HG03558 (cell line): Measurements from ENCODE around the gene KRTAP4-7.
"Not testable (repeated sequence)": the region's sequence is repeated elsewhere in the genome, so short reads cannot be mapped to it uniquely, and the experiment has no call there.

Experiments
- ATAC-seq: cut with Tn5 transposase; IDR thresholded peaks from one replicate; pipeline ENCODE4 v1.9.1; 2021; ENCODE audit warnings: moderate number of reproducible peaks; ENCODE audit not compliant: unreplicated experiment; ENCODE audit errors: extremely low read depth

KRTAP4-7 gene

DNA sequence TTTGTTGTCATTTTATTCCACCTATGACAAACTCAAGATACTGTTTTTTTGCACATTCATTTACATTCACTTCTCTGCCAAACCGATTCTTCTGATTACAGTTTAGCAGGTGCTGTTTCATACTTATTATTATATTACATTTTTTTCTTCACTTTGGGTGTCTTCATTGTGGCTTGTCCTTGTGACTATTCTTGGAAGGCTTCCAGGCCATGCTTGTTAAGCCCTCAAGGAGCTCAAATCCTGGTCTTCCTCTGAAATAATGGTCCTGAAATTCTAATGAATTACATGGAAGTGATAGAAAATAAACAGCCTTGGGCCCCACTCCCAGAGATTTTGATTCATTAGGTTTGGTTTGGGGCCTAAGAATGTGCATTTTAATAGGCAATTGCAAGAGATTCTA is 19.6 kb upstream of the KRTAP4-7 start:
- no peak for ATAC-seq

GRCh38 chr17:41065016-41065689 is 18.8 kb upstream of the KRTAP4-7 start:
- ATAC-seq: not testable (repeated sequence)

- no peak for ATAC-seq
Observed at GRCh38 chr17:41065829-41066624, 17.9 kb upstream of the KRTAP4-7 start, which contains the start of gene KRTAP2-4. KRTAP2-4 (minus strand) TSS chr17:41065879; CDS start chr17:41065845, 34 bp downstream.

DNA sequence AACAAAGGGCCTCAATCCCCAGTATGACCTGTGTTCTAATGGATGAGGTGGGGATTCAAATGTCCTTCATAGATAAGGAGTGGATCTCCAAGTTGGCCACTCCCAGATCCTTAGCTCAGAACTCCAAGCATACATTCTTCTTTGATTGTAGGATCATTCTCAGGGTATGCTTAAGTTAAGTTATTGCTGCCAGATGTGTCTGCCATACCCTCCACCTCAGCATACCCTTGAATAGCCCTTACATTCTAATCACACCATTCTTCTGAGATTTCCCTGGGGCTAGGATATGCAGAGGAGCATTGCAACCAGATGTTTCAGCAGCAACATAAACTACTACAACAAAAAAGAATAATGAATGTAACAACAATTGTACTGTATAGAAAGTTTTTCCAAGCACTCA is 16.7 kb upstream of the KRTAP4-7 start:
- no peak for ATAC-seq

DNA sequence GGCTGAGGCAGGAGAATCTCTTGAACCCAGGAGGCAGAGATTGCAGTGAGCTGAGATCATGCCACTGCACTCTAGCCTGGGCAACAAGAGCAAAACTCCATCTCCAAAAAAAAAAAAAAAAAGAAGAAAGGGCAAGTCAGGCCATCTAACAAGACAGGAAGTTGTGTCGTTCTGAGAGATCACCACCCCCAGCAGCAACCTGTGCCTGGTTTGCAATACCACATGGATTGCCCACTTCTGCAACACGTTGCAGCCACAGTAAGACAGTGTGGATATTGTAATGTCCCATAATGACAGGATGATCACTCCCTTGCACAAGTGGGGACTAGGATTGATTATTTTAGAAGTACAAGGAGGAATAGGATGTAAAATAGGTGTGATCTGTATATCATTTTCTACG is 14.9 kb upstream of the KRTAP4-7 start:
- ATAC-seq: no peak

GRCh38 chr17:41071606-41072360 is 12.2 kb upstream of the KRTAP4-7 start:
- ATAC-seq: no peak

DNA sequence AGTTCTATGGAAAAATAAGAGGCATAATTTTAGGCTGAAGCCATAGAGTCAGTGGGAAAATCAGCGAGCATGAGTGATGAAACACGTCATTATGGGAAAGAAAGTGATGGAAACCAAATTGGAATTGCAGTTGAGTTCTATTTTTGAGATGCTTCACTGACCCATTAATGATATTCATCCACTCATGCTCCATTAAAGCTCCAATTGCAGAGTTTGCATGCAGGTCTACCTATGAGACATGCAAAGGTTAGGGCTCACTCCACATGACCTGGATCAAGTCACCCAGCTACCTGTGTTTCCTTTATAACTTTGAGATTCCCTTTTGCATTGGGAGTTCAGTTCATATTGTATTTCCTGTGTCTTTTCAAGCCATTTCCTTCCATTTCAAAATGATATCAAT is 10.3 kb upstream of the KRTAP4-7 start:
- no peak for ATAC-seq

DNA sequence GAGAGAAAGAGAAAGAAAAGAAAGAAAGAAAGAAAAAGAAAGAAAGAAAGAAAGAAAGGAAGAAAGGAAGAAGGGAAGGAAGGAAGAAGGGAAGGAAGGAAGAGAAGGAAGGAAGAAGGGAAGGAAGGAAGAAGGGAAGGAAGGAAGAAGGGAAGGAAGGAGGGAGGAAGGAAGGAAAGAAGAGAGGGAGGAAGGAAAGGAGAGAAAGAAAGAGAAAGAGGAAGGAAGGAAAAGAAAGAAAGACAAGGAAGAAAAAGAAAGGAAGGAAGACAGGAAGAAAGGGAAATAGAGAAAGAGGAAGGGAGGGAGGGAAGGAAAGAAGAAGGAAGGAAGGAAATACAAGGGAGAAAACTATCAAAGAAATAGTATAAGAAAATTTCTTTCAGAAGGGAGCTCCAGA is 7.2 kb upstream of the KRTAP4-7 start:
- ATAC-seq: no peak

GRCh38 chr17:41082626-41083025 is 1.3 kb upstream of the KRTAP4-7 start:
- ATAC-seq: no peak

DNA sequence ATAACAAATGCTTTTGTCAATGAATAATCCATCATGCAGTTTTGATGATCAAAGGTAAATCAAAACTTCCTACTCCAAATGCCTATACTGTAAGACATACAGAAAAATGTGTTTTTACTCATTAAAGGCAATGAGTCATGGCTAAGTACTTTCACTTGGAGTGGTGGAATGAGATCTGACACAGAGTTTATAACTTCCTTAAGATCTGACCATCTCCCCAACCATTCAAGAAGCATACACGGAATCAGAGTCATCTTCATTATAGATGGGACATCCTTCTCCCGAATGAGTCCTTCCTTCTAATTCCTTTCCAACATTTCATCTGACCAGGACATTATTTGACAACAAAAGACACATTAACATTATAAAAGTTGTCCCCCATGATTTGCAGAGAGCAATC is 523 bp upstream of the KRTAP4-7 start:
- not testable (repeated sequence) for ATAC-seq

DNA sequence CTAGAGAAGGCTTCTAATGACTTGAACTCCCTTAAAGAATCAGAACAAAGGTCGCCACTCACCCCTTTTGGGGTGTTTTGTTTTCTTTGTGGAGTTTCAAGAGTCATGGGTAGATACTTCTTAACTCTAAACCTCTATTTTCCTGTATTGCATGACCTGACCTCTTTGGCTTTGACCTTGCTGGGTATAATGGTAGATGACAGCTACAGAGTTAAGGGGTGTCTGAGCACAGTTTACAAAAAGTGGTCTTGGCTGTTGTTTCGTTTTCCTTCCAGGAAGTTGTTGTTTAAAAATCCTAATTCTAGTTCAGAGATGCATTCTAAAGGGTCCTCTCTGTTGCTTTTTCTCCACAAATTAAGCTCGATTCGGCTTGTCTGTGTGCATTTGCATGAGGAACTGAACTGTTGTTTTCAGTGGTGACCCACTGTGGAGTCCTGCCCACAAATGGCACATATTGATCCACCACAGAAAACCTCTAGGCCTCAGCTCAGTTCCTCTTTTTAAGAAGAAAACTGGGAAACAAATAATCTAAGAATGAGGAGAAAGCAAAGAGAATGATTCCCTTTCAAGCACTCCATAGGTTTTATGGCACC is 4.9 kb downstream of the KRTAP4-7 start:
- not testable (repeated sequence) for ATAC-seq

GRCh38 chr17:41096055-41096454 is 12.1 kb downstream of the KRTAP4-7 start:
- no peak for ATAC-seq

GRCh38 chr17:41098042-41098441 is 14.1 kb downstream of the KRTAP4-7 start, which contains the start of gene KRTAP4-8:
KRTAP4-8 (minus strand) TSS chr17:41098142; CDS start chr17:41098084, 58 bp downstream.
- ATAC-seq: no peak

DNA sequence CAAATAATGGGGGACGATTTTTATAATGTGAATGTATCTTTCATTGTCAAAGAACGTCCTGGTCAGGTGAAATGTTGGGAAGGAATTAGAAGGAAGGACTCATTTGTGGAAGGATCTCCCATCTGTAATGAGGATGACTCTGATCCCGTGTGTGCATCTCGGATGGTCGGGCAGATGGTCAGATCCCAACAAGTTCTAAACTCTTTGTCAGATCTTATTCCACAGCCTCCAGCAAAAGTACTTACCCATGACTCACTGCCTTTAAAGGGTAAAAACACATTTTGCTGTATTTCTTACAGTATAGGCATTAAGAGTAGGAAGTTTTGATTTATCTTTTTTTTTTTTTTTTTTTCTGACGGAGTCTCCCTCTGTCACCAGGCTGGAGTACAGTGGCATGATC is 14.5 kb downstream of the KRTAP4-7 start:
- ATAC-seq: no peak

- not testable (repeated sequence) for ATAC-seq
Observed at GRCh38 chr17:41099682-41100480, 15.9 kb downstream of the KRTAP4-7 start.

GRCh38 chr17:41101586-41102259 is 17.8 kb downstream of the KRTAP4-7 start, which contains the start of gene KRTAP4-16:
KRTAP4-16 (minus strand) TSS chr17:41102209; CDS start chr17:41102209, 0 bp downstream.
- ATAC-seq: no peak

DNA sequence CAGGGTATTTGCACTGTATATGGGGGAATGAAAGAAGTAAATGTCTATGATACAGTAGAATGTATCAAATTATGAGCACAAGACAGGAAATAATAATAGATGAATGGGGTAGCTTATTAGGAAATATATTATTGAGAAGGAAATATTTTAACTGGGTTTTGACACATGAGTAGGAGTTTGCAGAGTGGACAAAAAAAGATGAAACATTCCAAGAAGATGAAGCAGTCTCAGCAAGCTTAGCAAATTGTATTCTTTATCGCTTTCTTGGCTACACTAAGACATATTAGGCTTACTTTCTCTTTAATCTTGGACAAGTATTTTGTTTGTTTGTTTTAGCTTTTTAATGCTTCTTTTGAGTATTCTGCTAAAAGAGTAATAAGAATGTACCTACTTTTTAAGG is 19.9 kb downstream of the KRTAP4-7 start:
- no peak for ATAC-seq

DNA sequence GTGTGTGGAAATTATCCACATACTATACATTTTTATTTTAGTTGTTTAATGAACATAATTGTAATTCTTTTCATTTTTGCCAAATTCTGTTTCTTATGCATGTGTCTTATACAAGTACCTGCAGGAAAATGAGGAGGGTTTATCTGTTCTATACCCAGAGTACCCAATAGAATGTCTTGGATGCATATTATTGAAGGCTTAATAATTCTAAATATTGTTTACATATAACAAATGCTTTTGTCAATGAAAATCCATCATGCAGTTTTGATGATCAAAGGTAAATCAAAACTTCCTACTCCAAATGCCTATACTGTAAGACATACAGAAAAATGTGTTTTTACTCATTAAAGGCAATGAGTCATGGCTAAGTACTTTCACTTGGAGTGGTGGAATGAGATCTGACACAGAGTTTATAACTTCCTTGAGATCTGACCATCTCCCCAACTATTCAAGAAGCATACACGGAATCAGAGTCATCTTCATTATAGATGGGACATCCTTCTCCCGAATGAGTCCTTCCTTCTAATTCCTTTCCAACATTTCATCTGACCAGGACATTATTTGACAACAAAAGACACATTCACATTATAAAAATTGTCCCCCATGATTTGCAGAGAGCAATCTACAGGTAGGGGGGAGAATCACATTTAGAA is 20.6 kb downstream of the KRTAP4-7 start:
- not testable (repeated sequence) for ATAC-seq
